K562 (cell line): ENCODE data around the gene TMEM63A. TPM values are rescaled to one million over a fixed set of nuclear protein-coding genes. Genes with fewer than 3 reads are reported as not detected.
A peak's percentile ranks its signal among the peaks of the same experiment; 100 is the strongest.

Experiments used
- AFF1 ChIP-seq, 2 experiments: fragments of 450-650 bp; IDR thresholded peaks; 2 replicates each; pipeline ENCODE4 v1.6.1; 2018; ENCODE audit warnings: mild to moderate bottlenecking in 2 of 2, low read depth in 1 of 2; ENCODE audit not compliant: partially characterized antibody in 2 of 2
- FOXP4 ChIP-seq: sonication (generic); formaldehyde crosslinking; IDR thresholded peaks from 2 replicates; pipeline ENCODE4 v1.8.0; 2022; ENCODE audit warnings: mild to moderate bottlenecking, missing genetic modification reagents, borderline replicate concordance
- GABPA ChIP-seq: fragments of 200-800 bp; sonication (Bioruptor generic); conservative IDR thresholded peaks from 2 replicates; pipeline ENCODE4 v1.6.1; 2016; ENCODE audit warnings: low read depth, missing genetic modification characterization, missing compliant biosample characterization
- HMGN3 ChIP-seq: IDR thresholded peaks from 2 replicates; pipeline ENCODE4 v1.6.1; 2011; ENCODE audit warnings: borderline replicate concordance, low read depth, mild to moderate bottlenecking, mixed read lengths, low read length; ENCODE audit not compliant: insufficient read length; ENCODE audit errors: extremely low read depth
- SAFB ChIP-seq: fragments of 200-400 bp; formaldehyde crosslinking; IDR thresholded peaks from 2 replicates; pipeline ENCODE4 v1.6.1; 2017; ENCODE audit warnings: low read depth, low read length, borderline replicate concordance
- THAP12 ChIP-seq: fragments of 250-450 bp; sonication (Bioruptor Pico); IDR thresholded peaks from 2 replicates; pipeline ENCODE4 v1.9.0; 2021; ENCODE audit warnings: mild to moderate bottlenecking, inconsistent platforms
- ZNF639 ChIP-seq, 2 experiments: fragments of 200-800 bp in 1 of 2; sonication (Bioruptor generic) in 1 of 2; sonication (generic) in 1 of 2; formaldehyde crosslinking in 1 of 2; IDR thresholded peaks in 1 of 2; conservative IDR thresholded peaks in 1 of 2; 2 replicates each; pipeline versions ENCODE4 v1.5.0 to v1.6.1; 2016 to 2020; ENCODE audit warnings: missing compliant biosample characterization in 1 of 2, missing genetic modification characterization in 1 of 2, missing genetic modification reagents in 1 of 2
- ZNF655 ChIP-seq: fragments of 250-450 bp; sonication (Bioruptor Pico); IDR thresholded peaks from 2 replicates; pipeline ENCODE4 v1.5.0; 2021
- ZNF764 ChIP-seq: fragments of 250-450 bp; sonication (Bioruptor Pico); IDR thresholded peaks from 2 replicates; pipeline ENCODE4 v1.4.0; 2020; ENCODE audit warnings: low read depth, mild to moderate bottlenecking, moderate library complexity
- polyA plus RNA-seq, 8 experiments: library from polyadenylated mRNA; depleted of rRNA in 4 of 8; stranded (reverse) in 5 of 8; unstranded in 3 of 8; fragments of >200 nt; fragmentation: Nextera tagmentation in 2 of 8; fragmentation: Illumina TruSeq in 1 of 8; extraction: Ambion mirVana in 2 of 8; extraction: Trizol in 1 of 8; gene quantifications; 2 replicates each; pipeline versions ENCODE4 v1.2.1 to v1.2.3, GENCODE V29; 2011 to 2014; ENCODE audit warnings: inconsistent platforms in 1 of 8, missing spikeins in 1 of 8
- total RNA-seq, 7 experiments: library from RNA; depleted of rRNA in 6 of 7; stranded (reverse); fragments of >200 nt in 6 of 7; fragmentation: Illumina TruSeq in 2 of 7; extraction: Trizol in 2 of 7; gene quantifications; 2 replicates each; pipeline versions ENCODE4 v1.2.1 to v1.2.3, GENCODE V29; 2011 to 2021; ENCODE audit warnings: low replicate concordance in 1 of 7

The TMEM63A gene
- total and polyA plus RNA-seq, 9 of the 15 experiments (the other 6 are each of a cell fraction or from before 2014, with no cell fraction given) = 2.0 to 54.6 (median 17.5) TPM

GRCh38 chr1:225923692-225924555, 41.7 kb upstream of the TMEM63A start, which contains the start of gene PYCR2 (continued):
- TF ChIP-seq SAFB (no peak), AFF1 (IDR thresholded peaks at IDR 0.05; ENCODE audit: low read depth in 1 of 2, partially characterized antibody in 2 of 2) (no peak), ZNF655 (CRISPR knock-in tag) (no peak), ZNF764 (no peak), HMGN3 (peak; percentile 88), FOXP4 (CRISPR knock-in tag) (no peak), GABPA (tag) (peak; percentile 95), THAP12 (CRISPR knock-in tag) (peak; percentile 94), ZNF639 (CRISPR knock-in tag; conservative IDR thresholded peaks at IDR 0.05 in 1 of 2, IDR thresholded peaks at IDR 0.05 in 1 of 2) (peak in 1 of 2 experiments; percentile 99; a peak in 2 of 4 replicates)
